HG03025 (cell line): ENCODE data around the gene SCAI.
"Not testable (repeated sequence)": the region's sequence is repeated elsewhere in the genome, so short reads cannot be mapped to it uniquely, and the experiment has no call there.

Experiments used
- ATAC-seq: cut with Tn5 transposase; IDR thresholded peaks from one replicate; pipeline ENCODE4 v1.9.1; 2021; ENCODE audit warnings: mild to moderate bottlenecking, moderate library complexity; ENCODE audit not compliant: unreplicated experiment, low FRiP score

SCAI gene

DNA sequence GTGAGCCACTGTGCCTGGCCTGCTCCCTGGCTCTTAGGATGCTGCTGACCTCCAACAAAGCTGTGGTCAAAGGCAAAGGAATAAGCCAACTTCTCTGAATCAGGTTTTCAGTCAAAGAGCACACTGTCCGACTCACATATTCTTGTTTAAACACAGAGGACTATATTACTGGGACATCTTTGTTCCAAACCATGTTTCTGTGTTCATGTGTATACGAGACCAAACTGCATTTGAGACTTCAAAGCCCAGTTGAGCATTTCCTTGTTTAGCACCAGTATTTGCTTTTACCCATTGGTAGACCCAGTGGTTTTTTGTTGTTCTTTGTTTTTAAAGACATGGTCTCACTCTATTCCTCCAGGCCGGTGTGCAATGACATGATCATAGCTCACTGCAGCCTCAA is 100.2 kb downstream of the SCAI start:
- ATAC-seq = no peak

DNA sequence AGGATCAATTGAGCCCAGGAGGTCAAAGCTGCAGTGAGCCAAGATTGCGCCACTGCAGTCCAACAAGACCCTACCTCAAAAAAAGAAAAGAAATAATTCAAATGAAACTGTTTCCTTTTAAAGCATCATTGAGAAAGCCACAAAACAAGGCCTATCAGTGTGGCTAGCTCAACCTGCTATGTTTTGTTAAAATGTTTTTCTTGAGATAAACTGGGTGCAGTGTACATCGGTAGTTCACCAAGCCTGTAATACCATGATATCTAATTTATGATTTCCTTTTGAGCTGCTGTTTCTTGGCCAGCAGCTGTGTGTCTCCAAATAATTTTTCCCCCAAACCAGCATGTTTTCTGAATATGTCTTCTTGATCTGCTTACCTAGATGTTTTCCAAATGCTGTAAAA is 105.2 kb downstream of the SCAI start:
- ATAC-seq = no peak

DNA sequence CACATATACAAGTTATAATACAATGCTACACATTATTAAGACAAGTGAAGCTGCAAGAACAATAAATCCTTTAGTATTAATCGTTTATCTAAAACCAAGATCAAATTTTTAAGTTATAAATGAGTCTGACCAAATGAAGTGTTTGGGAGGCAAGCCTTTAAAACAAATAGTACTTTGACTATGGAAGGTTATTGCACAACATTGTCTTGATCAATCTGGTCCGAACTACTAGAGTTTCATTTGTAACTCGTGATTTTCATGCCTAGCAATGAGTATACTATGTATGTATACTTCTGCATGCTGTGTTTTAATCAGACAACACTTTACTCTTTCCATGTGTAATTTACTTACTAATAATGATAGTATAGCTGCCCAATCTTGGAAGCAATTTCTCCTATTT is 115.3 kb downstream of the SCAI start:
- no peak for ATAC-seq

DNA sequence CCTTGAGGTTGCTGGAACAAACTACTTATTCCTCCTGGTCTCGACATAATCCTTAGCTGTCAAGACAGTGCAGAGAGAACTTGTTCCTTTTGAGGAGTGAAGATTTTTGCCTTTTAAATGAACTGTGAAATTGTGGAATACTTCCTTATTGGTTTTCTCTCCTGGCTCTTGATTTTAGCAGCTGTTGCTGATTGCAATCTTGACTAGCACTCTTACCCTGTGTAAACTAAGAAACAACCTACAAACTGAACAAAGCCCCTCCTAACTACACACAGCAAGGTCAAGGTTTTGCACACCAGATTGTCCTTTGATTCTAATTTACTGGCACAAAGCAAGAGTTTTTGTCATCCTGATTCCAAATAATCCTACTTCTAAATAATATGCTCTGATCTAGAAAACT is 118.4 kb downstream of the SCAI start:
- ATAC-seq = no peak

DNA sequence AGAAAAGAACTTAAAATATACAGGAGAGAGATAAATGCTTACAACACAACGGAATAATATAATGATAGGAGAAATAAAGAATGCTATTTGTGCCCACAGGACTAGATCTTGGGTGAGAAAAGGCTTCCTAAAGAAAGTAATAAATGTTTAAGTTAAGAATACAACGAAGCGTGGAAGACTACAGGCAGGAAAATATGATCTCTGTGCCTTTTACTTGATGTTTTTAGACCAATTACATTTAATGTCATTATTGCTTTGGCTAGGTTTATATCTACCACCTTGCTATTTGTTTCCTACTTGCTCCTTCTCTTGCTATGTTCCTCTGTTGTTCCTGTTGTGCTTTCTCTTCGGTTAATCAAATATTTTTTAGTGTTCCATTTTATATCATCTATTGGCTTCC is 122.3 kb downstream of the SCAI start:
- no peak for ATAC-seq

DNA sequence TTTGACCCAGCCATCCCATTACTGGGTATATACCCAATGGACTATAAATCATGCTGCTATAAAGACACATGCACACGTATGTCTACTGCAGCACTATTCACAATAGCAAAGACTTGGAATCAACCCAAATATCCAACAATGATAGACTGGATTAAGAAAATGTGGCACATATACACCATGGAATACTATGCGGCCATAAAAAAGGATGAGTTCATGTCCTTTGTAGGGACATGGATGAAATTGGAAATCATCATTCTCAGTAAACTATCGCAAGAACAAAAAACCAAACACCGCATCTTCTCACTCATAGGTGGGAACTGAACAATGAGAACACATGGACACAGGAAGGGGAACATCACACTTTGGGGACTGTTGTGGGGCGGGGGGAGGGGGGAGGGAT is 127.7 kb downstream of the SCAI start:
- not testable (repeated sequence) for ATAC-seq

DNA sequence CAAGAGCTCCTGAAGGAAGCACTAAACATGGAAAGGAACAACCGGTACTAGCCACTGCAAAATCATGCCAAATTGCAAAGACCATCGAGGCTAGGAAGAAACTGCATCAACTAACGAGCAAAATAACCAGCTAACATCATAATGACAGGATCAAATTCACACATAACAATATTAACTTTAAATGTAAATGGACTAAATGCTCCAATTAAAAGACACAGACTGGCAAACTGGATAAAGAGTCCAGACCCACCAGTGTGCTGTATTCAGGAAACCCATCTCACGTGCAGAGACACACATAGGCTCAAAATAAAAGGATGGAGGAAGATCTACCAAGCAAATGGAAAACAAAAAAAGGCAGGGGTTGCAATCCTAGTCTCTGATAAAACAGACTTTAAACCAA is 131.3 kb downstream of the SCAI start:
- not testable (repeated sequence) for ATAC-seq

DNA sequence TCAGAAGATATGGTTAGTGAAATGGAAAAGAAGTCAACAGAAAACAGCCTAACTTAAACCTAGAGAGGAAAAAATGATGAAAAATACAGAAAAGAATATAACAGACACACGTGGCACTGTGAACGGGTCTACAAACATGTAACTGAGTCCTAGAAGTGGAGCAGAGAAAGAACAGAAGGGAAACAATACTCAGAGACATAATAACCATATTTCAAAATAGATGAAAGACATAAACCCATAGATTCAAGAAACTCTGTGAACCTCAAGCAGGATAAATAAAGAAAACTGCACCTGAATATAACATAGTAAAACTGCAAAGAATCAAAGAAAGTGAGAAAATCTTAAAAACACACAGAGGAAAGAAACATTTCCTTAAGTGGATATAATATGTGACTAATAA is 134.7 kb downstream of the SCAI start:
- no peak for ATAC-seq

DNA sequence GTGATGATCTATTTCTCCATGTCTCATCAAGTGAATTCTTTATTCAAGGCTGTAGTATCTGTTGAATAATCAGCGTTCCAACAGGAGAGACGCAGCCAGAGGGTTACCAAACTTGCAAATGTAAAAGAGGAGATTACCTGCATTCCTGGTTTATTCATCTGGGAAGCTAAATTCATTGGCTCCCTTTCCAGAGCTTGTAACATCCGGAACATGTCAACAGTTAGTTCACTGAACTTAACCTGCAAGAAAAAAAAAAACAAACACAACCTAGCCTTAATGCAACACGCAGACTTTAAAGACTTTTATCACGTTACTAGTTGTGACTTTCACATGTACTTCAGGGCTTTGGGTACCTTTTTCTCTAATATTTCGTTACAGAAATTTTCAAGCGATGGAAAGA is 140.0 kb downstream of the SCAI start:
- ATAC-seq = no peak

DNA sequence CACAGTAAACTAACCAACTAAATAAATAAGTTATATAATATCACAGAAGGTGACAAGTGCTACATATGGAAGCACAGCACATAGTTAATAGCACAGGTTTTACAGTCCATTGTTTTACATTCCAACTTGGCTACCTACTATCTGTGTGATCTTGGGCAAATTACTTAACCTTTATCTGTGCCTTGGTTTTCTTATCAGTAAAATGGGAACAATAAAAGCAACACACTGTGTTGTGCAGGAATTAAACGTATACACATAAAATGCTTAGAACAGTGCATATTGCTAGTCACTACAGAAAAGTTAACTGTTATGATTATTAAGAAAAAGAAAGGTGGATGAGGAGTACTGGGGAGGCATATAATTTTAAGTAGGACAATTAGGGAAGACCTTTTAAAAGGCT is 159.6 kb downstream of the SCAI start:
- no peak for ATAC-seq

DNA sequence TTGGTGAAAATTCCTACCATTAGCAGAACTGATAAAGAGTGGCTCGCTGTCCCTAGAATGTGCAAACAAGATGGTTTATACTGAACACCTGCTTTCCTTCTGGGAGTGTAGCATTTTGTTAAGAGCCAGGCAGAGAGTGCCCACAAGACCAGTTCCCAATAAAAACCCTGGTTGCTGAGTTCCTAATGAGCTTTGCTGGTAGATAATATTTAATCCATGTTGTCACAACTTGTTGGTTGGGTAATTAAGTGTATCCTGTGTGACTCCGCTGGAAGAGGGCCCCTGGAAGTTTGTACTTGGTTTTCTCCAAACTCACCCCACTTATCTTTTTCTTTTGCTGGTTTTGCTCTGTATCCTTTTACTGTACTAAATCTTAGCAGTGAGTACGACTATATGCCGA is 162.9 kb downstream of the SCAI start:
- ATAC-seq = no peak

DNA sequence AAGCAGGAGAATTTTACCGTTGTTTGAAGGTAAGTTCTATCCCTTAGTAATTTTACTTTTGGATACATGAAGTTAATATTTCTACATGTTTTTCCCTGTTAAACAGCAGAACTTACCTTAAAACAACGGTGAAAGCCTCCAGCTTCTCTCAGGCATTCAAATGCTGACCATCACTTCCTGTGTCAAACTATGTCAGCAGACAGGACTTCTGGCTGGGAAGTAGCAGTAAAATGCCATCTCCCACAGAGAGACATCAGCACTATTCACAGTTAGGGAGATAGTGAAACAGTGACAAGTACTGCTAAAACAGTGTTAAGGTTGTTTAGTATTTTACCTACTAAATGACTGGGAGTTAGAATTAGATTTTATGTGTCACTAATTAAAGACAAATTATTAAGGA is 168.2 kb downstream of the SCAI start:
- ATAC-seq = no peak

DNA sequence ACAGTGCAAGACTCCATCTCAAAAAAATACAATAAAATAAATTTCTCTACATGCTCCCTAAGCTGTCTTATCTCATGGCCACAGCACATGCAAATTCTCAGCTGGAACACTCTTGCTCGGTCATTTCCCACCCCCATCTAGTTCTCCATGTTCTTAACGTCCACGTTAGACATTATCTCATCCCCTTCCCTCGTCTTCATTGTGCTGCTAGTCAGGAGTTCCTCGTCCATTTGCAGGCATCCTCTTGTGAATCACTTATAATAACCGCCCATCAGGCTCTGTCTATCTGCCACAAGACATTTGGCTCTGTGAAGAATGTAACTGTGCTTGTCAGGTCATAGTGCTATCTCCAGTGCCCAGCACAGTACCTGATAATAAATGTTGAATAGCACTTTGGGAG is 169.5 kb downstream of the SCAI start:
- ATAC-seq = no peak

DNA sequence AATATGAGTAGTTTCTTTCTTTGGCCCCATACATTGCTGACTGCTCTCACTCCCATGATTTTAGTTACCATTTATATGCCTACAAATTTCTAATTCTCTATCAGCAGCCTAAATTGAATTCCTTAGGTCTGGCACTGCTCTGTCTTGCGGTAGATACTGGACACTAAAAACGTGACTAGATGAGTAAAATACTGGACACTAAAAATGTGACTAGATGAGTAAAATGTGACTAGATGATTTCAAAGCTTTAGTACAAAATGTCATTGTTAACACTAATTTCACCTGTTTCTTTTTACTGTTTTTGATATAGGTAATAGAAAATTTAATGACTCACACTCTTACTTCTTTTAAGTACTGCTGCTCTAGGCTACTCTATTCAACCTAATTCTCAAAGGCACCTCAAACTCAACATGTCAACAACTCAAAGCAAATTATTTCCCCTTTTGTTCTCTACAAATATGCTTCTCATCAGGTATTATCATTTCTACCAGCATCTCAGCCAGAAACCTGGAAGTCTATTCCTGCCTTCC is 171.0 kb downstream of the SCAI start:
- no peak for ATAC-seq

DNA sequence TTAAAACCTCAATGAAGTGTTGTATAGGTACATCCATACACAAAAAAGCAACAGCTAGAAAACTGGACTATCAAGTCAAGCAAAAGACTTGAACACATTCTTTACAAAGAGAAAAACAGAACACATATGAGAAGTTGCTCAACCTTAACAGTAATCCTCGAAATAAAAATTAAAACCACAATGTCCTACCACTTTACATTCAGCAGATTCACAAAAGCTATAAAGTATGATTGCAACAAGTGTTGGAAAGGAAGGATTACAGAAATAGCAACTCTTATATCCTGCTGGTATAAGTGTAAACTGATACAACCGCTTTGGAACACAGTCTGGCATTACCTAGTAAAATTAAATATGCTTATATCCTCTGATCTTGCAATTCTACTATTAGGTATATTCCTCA is 173.9 kb downstream of the SCAI start:
- ATAC-seq = no peak

DNA sequence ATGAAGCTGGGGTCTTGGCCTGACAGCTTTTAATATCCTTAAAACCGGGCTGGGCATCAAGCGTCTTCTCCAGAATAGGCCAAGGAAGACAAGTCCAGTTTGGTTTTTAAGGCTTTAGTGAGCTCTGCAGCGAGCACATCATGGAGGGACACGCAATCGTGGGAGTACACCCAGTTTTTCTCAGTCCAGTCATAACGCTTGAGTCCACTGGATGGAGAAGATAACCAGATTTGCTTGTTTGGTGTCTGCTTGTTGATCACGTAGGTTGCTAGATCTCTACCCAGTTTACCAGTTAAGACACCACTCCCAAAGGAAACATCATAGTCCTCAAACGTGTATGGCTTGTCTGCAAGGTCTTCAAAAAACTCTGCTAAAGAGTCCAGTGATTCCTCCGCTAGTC is 175.1 kb downstream of the SCAI start:
- no peak for ATAC-seq

DNA sequence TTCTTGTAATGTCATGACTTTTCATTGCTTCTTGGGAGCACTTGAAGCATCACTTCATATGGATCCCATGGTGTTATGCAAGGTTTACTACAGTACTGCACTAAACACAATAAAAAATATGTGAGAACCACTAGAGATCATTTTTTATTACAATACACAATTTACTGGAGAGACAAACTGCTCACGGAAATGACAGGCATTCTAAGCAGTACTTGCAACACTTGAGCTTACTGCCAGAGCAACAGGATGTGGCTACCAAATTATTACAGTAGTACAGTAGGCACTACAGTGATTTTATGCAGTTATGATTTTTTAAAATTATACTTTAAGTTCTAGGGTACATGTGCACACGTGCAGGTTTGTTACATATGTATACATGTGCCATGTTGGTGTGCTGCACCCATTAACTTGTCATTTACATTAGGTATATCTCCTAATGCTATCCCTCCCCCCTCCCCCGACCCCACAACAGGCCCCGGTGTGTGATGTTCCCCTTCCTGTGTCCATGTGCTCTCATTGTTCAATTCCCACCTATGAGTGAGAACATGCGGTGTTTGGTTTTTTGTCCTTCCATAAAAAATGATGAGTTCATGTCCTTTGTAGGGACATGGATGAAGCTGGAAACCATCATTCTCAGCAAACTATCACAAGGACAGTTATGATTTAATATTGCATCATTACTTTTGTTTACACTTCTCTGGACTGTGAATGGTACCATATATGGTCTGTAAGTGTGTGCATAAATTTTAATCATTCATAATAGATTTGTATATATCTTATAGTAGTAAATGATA is 177.4 kb downstream of the SCAI start:
- ATAC-seq = not testable (repeated sequence)

DNA sequence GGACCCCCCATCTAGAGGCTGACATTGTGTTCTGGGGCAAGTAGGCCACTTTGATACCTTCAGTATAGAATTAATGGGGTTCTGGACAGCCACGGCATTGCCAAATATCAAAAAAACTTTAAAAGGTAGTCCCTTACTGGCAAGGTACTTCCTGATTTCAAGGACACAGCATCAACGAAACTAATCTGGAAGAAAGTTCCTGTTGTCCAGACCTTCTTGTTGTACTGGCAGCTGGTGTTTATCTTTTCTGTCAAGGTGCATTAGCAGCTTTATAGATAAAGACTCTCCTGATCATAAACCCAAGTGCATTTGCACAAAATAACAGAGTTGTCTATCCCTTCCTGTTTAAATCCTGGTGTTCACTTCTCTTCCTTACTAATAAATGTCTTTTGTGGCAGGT is 178.7 kb downstream of the SCAI start:
- ATAC-seq = no peak

DNA sequence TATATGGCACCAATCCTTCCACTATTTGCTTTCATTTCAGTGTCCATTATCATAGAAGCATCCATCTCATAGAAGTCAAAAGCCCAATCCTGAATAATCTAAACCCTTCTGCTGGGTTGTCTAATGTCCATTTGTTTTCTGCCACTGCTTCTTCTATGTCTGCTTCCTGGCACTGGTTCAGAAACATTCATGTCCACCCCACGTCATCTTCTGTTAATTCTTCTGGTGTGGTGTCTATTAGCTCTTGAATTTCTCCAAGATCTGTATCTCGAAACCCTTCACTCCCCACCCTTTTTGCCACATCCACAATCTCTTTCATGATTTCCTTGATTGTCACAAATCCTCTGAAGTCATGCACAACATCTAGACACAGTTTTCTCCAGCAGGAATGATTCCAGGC is 179.3 kb downstream of the SCAI start:
- ATAC-seq = no peak

DNA sequence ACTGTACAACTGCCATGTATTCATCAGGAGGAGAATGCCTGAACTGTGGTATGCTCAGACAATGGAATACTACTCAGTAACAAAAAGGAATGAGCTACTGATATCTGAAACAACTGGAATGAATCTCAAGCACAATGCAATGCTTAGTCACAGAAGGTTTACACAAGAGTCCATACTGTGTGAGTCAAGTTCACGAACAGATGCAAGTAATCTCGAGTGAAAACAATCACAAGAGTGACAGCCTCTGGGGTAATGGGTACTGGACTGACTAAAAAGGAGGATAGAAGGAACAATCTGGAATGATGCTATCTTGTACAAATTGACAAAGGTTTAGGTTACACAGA is 182.9 kb downstream of the SCAI start:
- ATAC-seq = no peak

DNA sequence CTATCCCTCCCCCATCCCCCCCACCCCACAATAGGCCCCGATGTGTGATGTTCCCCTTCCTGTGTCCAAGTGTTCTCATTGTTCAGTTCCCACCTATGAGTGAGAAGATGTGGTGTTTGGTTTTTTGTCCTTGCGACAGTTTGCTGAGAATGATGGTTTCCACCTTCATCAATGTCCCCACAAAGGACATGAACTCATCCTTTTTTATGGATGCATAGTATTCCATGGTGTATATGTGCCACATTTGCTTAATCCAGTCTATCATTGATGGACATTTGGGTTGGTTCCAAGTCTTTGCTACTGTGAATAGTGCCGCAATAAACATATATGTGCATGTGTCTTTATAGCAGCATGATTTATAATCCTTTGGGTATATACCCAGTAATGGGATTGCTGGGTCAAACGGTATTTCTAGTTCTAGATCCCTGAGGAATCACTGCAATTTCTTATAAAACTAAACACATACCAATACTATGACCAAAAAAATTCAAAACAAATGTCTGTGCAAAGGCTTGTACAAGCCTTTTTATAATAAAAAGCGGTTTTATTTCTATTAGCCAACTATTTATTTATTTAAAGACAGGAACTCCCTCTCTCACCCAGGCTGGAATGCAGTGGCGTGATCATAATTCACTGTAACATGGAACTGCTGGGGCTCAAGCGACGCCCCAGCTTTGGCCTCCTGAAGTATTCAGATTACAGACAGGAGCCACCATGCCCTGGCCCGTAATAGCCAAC is 183.5 kb downstream of the SCAI start:
- not testable (repeated sequence) for ATAC-seq

DNA sequence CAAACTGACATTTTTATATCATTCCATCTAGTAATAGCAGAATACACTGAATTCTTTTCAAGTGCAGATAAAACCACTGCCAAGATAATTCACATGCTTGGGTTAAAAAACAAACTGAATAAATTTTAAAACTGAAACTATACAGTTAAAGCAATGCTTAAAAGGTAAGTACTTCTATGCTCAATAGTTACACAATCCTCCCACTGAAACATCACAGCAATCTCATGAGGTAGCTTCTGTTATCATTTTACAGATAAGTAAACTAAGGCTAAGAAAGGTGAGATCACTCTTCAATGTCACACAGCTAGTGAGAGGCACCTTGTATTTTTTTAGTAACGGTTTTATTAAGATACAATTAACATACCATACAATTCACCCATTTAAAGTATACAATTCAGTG is 189.1 kb downstream of the SCAI start:
- no peak for ATAC-seq
